GM21723 (cell line): ENCODE measurements around the gene ALG11.
A peak's percentile ranks its signal among the peaks of the same experiment; 100 is the strongest.

ENCODE experiments used
- ATAC-seq: cut with Tn5 transposase; IDR thresholded peaks from one replicate; pipeline ENCODE4 v1.9.1; 2021; ENCODE audit warnings: mild to moderate bottlenecking, moderate library complexity; ENCODE audit not compliant: unreplicated experiment

ALG11 gene

GRCh38 chr13:51997186-51997585, 15.0 kb upstream of the ALG11 start:
- ATAC-seq, result no peak

- no peak for ATAC-seq
Measured at GRCh38 chr13:51997641-51998330, 14.4 kb upstream of the ALG11 start.

- ATAC-seq, result no peak
Measured at GRCh38 chr13:51998723-51999509, 13.3 kb upstream of the ALG11 start.

- no peak for ATAC-seq
Measured at GRCh38 chr13:51999510-51999911, 12.7 kb upstream of the ALG11 start.

- no peak for ATAC-seq
Measured at GRCh38 chr13:51999921-52000320, 12.3 kb upstream of the ALG11 start.

- peak; percentile 77 for ATAC-seq
Measured at GRCh38 chr13:52001120-52001731, 11.0 kb upstream of the ALG11 start.

- ATAC-seq, result no peak
Measured at GRCh38 chr13:52002361-52002760, 9.8 kb upstream of the ALG11 start.

GRCh38 chr13:52003541-52003940, 8.7 kb upstream of the ALG11 start:
- no peak for ATAC-seq

GRCh38 chr13:52004511-52005170, 7.6 kb upstream of the ALG11 start:
- no peak for ATAC-seq

GRCh38 chr13:52005841-52006522, 6.2 kb upstream of the ALG11 start:
- no peak for ATAC-seq

GRCh38 chr13:52006523-52007245, 5.5 kb upstream of the ALG11 start:
- ATAC-seq, result no peak

GRCh38 chr13:52009946-52010345, 2.3 kb upstream of the ALG11 start:
- no peak for ATAC-seq

GRCh38 chr13:52010890-52011631, 1.1 kb upstream of the ALG11 start, which contains the start of gene ATP7B:
Gene ATP7B, minus strand, starts transcription at chr13:52011450. Its CDS starts 113 bp downstream, at chr13:52011337.
- ATAC-seq, result peak; percentile 10

GRCh38 chr13:52012512-52012836, 276 bp downstream of the ALG11 start:
- ATAC-seq, result no peak

- ATAC-seq, result no peak
Measured at GRCh38 chr13:52016296-52016695, 4.1 kb downstream of the ALG11 start.

- ATAC-seq, result no peak
Measured at GRCh38 chr13:52020191-52020590, 8.0 kb downstream of the ALG11 start.

GRCh38 chr13:52022356-52022755, 10.2 kb downstream of the ALG11 start:
- ATAC-seq, result no peak

GRCh38 chr13:52024481-52024880, 12.3 kb downstream of the ALG11 start, which contains the start of gene UTP14C:
Gene UTP14C, plus strand, starts transcription at chr13:52024691. Its CDS starts 4,114 bp downstream, at chr13:52028805.
- ATAC-seq, result no peak

GRCh38 chr13:52025475-52026245, 13.5 kb downstream of the ALG11 start:
- ATAC-seq, result no peak
